Measurements from ENCODE around the gene BST1.
A peak's percentile ranks its signal among the peaks of the same experiment; 100 is the strongest.
"Not testable (repeated sequence)": the region's sequence is repeated elsewhere in the genome, so short reads cannot be mapped to it uniquely, and the experiment has no call there.

BST1 gene

GRCh38 chr4:15753081-15753480 is 50.2 kb downstream of the BST1 start:
- no peak for DNase-seq

GRCh38 chr4:15753786-15754185 is 50.9 kb downstream of the BST1 start:
- no peak for DNase-seq

GRCh38 chr4:15754323-15754722 is 51.5 kb downstream of the BST1 start:
- peak; percentile 29 for DNase-seq

GRCh38 chr4:15755321-15756155 is 52.7 kb downstream of the BST1 start:
- no peak for DNase-seq

GRCh38 chr4:15756361-15756861 is 53.5 kb downstream of the BST1 start:
- peak; percentile 61 for DNase-seq

- DNase-seq, result no peak
Observed at GRCh38 chr4:15757054-15757453, 54.2 kb downstream of the BST1 start.

- DNase-seq, result no peak
Observed at GRCh38 chr4:15758294-15758693, 55.4 kb downstream of the BST1 start.

GRCh38 chr4:15762460-15762859 is 59.6 kb downstream of the BST1 start:
- not testable (repeated sequence) for DNase-seq

GRCh38 chr4:15765391-15765790 is 62.5 kb downstream of the BST1 start:
- DNase-seq, result no peak

GRCh38 chr4:15765910-15766697 is 63.2 kb downstream of the BST1 start:
- DNase-seq, result peak; percentile 23

- DNase-seq, result no peak
Observed at GRCh38 chr4:15766821-15767220, 64.0 kb downstream of the BST1 start.

GRCh38 chr4:15769202-15769601 is 66.3 kb downstream of the BST1 start:
- no peak for DNase-seq

GRCh38 chr4:15771216-15772058 is 68.6 kb downstream of the BST1 start:
- no peak for DNase-seq

GRCh38 chr4:15774020-15774420 is 71.2 kb downstream of the BST1 start:
- DNase-seq, result no peak

- DNase-seq, result no peak
Observed at GRCh38 chr4:15776871-15777648, 74.2 kb downstream of the BST1 start.

- DNase-seq, result no peak
Observed at GRCh38 chr4:15777697-15778288, 74.9 kb downstream of the BST1 start.

GRCh38 chr4:15778289-15779241 is 75.7 kb downstream of the BST1 start, which contains the start of gene CD38:
Gene CD38 (plus strand): TSS chr4:15778328. CDS start chr4:15778415, 87 bp downstream.
- DNase-seq, result no peak

GRCh38 chr4:15779306-15779705 is 76.4 kb downstream of the BST1 start:
- DNase-seq, result no peak

GRCh38 chr4:15779809-15780208 is 76.9 kb downstream of the BST1 start:
- DNase-seq, result no peak

- no peak for DNase-seq
Observed at GRCh38 chr4:15781427-15782095, 78.7 kb downstream of the BST1 start.
